Suppressor macrophage (primary cell): ENCODE measurements around the gene HEATR5B.
A peak's percentile ranks its signal among the peaks of the same experiment; 100 is the strongest.
"Not testable (repeated sequence)": the region's sequence is repeated elsewhere in the genome, so short reads cannot be mapped to it uniquely, and the experiment has no call there.

Experiments
- DNase-seq, 4 experiments: peaks; one replicate each; pipeline ENCODE4 v3.0.0-alpha.2; 2020 to 2022

The HEATR5B gene

GRCh38 chr2:37061776-37062175, 22.4 kb downstream of the HEATR5B start:
- DNase-seq: no peak

DNA sequence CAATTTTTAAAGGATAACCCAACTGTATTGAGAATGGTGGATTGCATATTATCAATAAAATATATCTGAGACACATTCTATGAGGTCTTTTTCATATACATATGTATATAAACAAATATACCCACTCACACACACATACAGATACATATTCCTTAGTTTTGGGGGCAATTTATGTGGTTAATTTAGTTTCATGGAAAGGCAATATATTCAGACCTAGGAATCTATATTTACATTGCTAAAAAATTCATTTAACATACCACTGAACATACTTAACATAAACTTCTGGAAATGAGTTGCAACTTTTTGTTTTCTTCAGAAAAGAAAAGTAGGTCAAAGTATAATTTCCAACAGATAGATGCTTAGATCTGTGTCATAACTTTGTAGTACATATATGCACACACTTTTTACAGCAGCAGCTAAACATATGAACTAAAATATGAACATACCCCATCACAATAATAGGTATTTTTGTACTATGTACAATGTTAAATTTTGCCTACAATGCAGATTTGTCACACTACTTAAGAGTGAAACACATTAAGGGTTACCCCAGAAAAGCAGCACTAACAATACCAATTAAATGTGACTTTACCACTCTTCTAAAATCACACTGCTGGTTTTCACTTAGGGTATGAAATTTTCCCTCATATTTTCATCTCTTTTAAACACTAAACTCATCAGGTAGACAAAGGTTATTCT, 23.0 kb downstream of the HEATR5B start:
- DNase-seq: no peak

GRCh38 chr2:37060446-37060845, 23.7 kb downstream of the HEATR5B start:
- no peak for DNase-seq

DNA sequence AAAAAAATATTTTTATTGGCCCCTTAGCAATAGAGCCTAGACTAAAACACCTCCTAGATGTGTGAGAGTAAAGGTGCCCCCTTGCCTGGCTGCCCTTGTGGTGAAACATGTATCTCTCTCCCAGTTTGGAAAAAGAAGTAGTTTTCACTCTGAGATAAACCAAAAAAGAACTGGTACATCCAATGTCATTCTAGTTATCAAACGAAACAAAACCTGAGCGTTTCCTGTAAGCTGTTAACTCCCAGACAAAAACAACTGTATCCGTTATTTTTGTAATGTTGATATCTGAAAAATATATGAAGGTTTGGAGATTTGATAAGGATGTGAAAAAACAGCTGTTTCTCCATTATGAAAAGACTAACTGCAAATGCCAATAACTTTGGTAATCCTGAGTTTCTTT, 24.3 kb downstream of the HEATR5B start:
- no peak for DNase-seq

GRCh38 chr2:37052600-37053332, 31.4 kb downstream of the HEATR5B start:
- DNase-seq: peak in 1 of 4 experiments; percentile 12

DNA sequence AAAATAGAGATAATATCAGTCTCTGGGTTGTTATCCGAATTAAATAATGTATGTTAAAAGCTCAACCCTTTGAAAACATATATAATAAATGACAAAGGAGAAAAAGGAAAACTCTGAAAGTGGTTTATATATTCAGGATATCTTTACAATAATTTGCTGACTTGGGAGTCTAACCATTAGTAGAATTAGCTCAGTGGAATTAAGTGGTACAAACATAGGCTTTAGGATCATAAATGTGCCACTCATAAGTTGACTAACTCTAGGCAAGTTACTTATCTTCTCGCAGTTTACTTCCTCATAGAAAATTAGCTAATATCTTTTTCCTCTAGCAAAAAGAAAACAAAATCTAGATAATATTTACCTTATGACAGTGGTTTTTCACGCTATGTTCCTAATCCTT, 44.6 kb downstream of the HEATR5B start:
- no peak for DNase-seq

GRCh38 chr2:37037771-37038170, 46.4 kb downstream of the HEATR5B start:
- DNase-seq: peak in 1 of 4 experiments; percentile 7

GRCh38 chr2:37029758-37030157, 54.4 kb downstream of the HEATR5B start:
- DNase-seq: no peak

DNA sequence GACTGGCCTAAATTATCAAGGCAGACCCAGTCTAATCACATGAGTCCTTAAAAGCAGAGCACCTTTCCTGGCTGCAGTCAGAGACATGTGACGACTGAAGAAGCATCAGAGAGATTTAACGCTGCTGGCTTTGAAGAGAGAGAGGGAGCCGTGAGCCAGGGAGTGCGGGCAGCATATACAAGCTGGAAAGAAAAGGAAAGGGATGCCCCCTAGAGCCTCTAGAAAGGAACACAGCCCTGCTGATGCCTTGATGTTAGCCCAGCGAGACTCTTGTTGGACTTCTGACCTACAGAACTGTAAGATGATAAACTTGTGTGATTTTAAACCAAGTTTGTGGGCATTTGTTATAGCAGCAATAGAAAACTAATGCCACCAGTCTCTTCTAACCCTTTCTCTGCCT, 58.1 kb downstream of the HEATR5B start:
- DNase-seq: no peak

DNA sequence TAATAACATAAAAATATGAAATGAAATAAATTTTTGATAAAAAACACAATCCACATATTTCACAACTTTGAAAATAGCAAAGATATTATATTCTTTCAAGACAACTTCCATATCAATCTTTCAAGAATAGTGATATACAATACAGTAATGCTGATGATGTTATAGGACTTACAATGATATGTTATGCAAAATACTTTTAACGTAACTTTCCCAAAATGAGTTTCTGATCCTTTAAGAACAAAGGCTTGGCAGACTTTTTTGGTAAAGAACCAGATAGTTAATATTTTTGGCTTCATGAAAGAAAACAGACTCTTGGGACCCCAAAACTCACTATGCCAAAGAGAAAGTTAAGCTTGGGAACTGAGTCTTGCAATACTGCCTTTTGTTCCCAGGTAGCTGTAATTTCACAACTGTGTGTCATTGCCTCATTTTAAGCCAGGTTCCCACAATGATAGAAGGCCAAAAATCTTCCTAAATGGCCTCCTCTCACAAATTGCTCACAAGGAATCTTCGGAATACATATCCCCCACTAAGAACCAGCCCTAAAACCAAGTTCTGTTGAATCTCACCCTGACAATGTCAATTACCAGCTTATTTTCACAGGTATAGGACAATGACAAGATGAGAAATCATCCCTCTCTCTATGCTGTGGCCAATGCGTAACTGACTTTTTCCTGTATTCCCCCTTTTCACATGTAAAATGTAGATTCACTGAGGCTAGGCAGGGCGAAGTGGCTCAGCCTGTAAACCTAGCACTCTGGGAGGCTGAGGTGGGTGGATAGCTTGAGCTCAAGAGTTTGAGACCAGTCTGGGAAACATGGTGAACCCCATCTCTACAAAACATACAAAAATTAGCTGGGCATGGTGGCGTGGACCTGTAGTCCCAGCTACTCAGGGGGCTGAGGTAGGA, 63.0 kb downstream of the HEATR5B start:
- DNase-seq: no peak

GRCh38 chr2:37020212-37020886, 63.8 kb downstream of the HEATR5B start:
- no peak for DNase-seq

DNA sequence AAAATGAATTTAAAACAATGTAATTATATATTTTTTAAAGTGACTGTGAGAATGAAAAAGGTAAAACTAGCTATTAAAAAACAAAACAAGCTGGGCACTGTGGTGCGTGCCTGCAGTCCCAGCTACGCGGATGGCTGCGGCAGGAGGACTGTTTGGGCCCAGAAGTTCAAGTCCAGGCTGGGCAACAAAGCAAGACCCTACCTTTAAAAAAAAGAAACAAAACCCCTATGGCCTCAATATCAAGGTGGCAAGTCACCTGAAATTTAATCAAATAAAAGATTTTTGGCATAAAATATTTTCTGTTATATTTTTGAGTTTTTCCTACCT, 70.9 kb downstream of the HEATR5B start:
- no peak for DNase-seq

- peak in 3 of 4 experiments; percentile 3 to 26 (median 11) for DNase-seq
These were observed 73.0 kb downstream of the HEATR5B start for GRCh38 chr2:37011130-37011529.

- peak in 3 of 4 experiments; percentile 3 to 33 (median 12) for DNase-seq
These were observed 78.9 kb downstream of the HEATR5B start for GRCh38 chr2:37005118-37005868.

DNA sequence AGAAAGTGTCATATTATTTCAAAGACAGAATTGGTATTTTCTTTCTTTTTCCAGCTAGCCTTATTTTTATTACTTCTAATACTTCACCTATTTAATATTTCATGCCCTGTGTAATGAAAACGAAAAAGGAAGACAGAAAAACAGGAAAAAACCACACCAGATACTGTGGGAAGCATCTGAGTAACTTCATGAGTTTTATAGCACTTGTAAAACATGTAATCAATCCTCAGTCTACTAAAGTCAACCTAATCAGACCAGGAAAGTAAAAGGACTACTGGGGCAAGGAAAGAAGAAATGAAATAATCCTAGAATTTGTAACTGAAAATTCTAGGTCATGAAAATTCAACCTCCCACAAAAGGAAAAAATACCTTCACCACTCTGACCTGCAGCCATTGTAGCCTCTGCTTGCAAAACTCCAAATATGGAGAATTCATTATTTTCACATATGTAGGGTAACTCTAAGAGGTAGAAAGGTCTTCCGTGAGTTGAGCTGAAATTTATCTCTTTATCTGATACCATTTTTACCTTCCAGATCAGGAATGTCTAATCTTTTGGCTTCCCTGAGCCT, 83.1 kb downstream of the HEATR5B start:
- no peak for DNase-seq

DNA sequence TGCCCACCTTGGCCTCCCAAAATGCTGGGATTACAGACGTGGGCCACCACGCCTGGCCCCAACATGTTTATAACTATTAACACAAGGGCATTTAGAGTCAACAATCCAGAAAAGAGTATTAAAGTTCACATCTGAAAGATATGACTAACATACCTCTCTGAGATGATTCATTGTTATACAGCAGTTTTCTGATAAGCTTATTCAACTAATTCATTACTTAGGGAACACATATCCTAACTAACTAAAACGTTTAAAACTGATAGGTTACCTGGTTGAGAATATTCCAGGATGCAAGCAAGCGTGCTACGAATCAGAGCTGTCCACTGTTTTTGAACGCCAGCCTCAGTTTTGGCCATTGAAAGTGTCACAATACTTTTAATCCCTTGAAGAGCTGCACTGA, 83.9 kb downstream of the HEATR5B start:
- DNase-seq: no peak

GRCh38 chr2:36999416-36999815, 84.8 kb downstream of the HEATR5B start:
- DNase-seq: not testable (repeated sequence)

DNA sequence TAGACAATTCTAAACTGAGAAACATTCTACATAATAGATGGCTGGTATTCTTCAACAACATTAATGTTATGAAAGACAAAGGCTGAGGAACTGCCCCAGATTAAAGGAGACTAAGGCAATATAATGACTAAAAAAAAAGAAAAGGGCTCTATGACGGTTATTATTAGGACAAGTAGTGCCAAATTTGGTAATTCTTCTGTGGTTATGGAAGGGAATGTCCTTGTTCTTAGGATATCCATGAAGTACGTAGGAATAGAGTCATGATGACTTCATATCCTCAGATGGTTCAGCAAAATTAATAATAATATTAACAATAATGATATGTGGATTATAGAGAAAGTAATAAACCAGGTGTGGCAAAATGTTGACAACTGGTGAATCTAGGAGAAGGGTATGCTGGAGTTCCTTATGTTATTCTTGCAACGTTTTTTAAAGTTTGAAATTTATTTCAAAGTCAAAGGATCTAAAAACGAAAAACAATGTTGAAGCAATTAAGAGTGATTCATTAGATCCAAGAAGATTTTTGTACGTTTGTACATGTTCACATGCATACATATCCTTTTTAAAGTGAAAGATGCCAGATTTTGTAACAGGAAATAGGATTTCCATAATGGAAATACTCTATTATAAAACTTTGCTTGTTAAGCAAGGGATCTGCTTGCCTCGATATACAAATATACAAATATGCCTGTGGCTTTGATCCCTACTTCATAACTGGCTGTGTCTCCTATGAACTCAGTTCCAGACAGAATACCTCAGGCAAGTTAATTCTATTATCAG, 90.1 kb downstream of the HEATR5B start:
- DNase-seq: no peak

GRCh38 chr2:36988008-36988407, 96.2 kb downstream of the HEATR5B start:
- DNase-seq: no peak

- no peak for DNase-seq
These were observed 101.7 kb downstream of the HEATR5B start for GRCh38 chr2:36982467-36982866.

DNA sequence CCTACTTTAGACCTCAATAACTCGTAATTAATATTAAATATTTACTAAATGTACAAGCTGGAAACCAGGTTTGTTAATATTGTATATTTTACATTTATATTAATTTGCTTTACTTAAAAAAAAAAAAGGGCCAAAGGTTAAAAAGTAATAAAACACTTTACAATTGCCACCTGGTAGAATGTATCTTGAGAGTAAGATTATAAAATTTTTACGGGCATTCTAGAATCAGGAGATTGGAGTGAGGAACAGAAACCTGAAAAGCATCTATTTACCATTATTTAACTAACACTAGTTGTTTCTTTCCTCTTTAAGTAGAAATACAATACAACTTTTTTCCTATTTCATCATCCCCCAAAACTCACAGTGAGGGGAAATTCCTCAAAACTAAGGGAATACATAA, 102.3 kb downstream of the HEATR5B start:
- DNase-seq: no peak
